H1 (cell line): ENCODE data around the gene SVIL. TPM values are rescaled to one million over a fixed set of nuclear protein-coding genes. Genes with fewer than 3 reads are reported as not detected.

Source experiments
- CHD7 ChIP-seq: fragments of 300-600 bp; sonication (generic); IDR thresholded peaks from 2 replicates; pipeline ENCODE4 v1.7.1; 2012; ENCODE audit warnings: low read length, moderate library complexity, mild to moderate bottlenecking, inconsistent platforms; ENCODE audit not compliant: insufficient replicate concordance
- SAP30 ChIP-seq: fragments of 300-600 bp; sonication (generic); IDR thresholded peaks from 2 replicates; pipeline ENCODE4 v1.7.1; 2012; ENCODE audit warnings: low read length, moderate library complexity, mild to moderate bottlenecking, inconsistent platforms; ENCODE audit not compliant: insufficient read depth, insufficient replicate concordance
- SIRT6 ChIP-seq: IDR thresholded peaks from one replicate; pipeline ENCODE4 v1.7.1; 2012; ENCODE audit warnings: low read length, inconsistent platforms
- TBP ChIP-seq: IDR thresholded peaks from 2 replicates; pipeline ENCODE4 v1.6.1; 2011; ENCODE audit warnings: low read depth, low read length, improper control_type of control experiment
- TEAD4 ChIP-seq: IDR thresholded peaks from 2 replicates; pipeline ENCODE4 v1.6.1; 2012; ENCODE audit warnings: low read depth, low read length, inconsistent platforms, mixed read lengths
- polyA plus RNA-seq, 7 experiments: library from polyadenylated mRNA; depleted of rRNA in 3 of 7; stranded (reverse) in 5 of 7; unstranded in 2 of 7; fragments of >200 nt in 5 of 7; fragments of 200-250 nt in 2 of 7; gene quantifications; 1 replicate in 5 of 7; 2 replicates in 1 of 7; 4 replicates in 1 of 7; pipeline versions ENCODE4 v1.2.1 to v1.2.3, GENCODE V29; 2011 to 2013; ENCODE audit warnings: missing spikeins in 2 of 7, mixed read lengths in 2 of 7
- total RNA-seq: library from RNA; stranded (reverse); fragmentation: NEBNext Ultra II Directional; extraction: Animal tissue kit (Norgen Biotek cat#: 25700); gene quantifications from 2 replicates; pipeline ENCODE4 v1.2.1, GENCODE V29; 2021

SVIL gene
- total and polyA plus RNA-seq, 2 of the 8 experiments (the other 6 are each of a cell fraction or from before 2014, with no cell fraction given) = 4.7 to 15.4 TPM

- TF ChIP-seq CHD7 = no peak
- TF ChIP-seq SIRT6 = no peak
- TF ChIP-seq TBP = no peak
- TF ChIP-seq SAP30 = no peak
- no peak for TF ChIP-seq TEAD4
These were observed 87.9 kb downstream of the SVIL start (continued) for GRCh38 chr10:29546773-29547313.
